Mesendoderm (in vitro differentiated cells): Measurements from ENCODE around the gene SESN2.
A peak's percentile ranks its signal among the peaks of the same experiment; 100 is the strongest.

Source experiments
- DNase-seq: peaks from one replicate; pipeline ENCODE4 v3.0.0; 2013
- H2AK5ac ChIP-seq: 2 replicates; pipeline ENCODE4 v1.6.1; 2013; ENCODE audit warnings: low read length, inconsistent platforms
- H2BK120ac ChIP-seq: 2 replicates; pipeline ENCODE4 v1.6.1; 2013; ENCODE audit warnings: low read depth, mild to moderate bottlenecking, low read length, moderate library complexity, mixed read lengths
- H2BK15ac ChIP-seq: replicated peaks from 2 replicates; pipeline ENCODE4 v1.6.1; 2013; ENCODE audit warnings: low read depth, mild to moderate bottlenecking, moderate library complexity
- H2BK5ac ChIP-seq: 2 replicates; pipeline ENCODE4 v1.6.1; 2013; ENCODE audit warnings: low read length, inconsistent platforms
- H3K18ac ChIP-seq: 2 replicates; pipeline ENCODE4 v1.6.1; 2013; ENCODE audit warnings: mild to moderate bottlenecking, low read length, mixed read lengths
- H3K23ac ChIP-seq: one replicate; pipeline ENCODE4 v1.6.1; 2013; ENCODE audit warnings: low read length
- H3K27ac ChIP-seq: 2 replicates; pipeline ENCODE4 v1.5.1; 2013; ENCODE audit warnings: low read depth, mild to moderate bottlenecking, inconsistent platforms, low read length, moderate library complexity
- H3K27me3 ChIP-seq: 2 replicates; pipeline ENCODE4 v1.6.1; 2013; ENCODE audit warnings: low read length, control low read depth, mild to moderate bottlenecking, inconsistent platforms; ENCODE audit not compliant: insufficient read depth, poor library complexity
- H3K36me3 ChIP-seq: 2 replicates; pipeline ENCODE4 v1.6.1; 2013; ENCODE audit warnings: low read length, inconsistent platforms; ENCODE audit not compliant: control insufficient read depth, insufficient read depth
- H3K4ac ChIP-seq: one replicate; pipeline ENCODE4 v1.6.1; 2013; ENCODE audit warnings: low read depth, mild to moderate bottlenecking, low read length, moderate library complexity
- H3K4me1 ChIP-seq: 2 replicates; pipeline ENCODE4 v1.6.1; 2013; ENCODE audit warnings: low read depth, low read length, inconsistent platforms; ENCODE audit not compliant: control insufficient read depth
- H3K4me2 ChIP-seq: 2 replicates; pipeline ENCODE4 v1.6.1; 2013; ENCODE audit warnings: low read length
- H3K4me3 ChIP-seq: 2 replicates; pipeline ENCODE4 v1.5.1; 2013; ENCODE audit warnings: mild to moderate bottlenecking, low read length
- H3K56ac ChIP-seq: one replicate; pipeline ENCODE4 v1.6.1; 2013; ENCODE audit warnings: low read length
- H3K79me1 ChIP-seq: 2 replicates; pipeline ENCODE4 v1.6.1; 2013; ENCODE audit warnings: low read length, inconsistent platforms
- H3K79me2 ChIP-seq: 2 replicates; pipeline ENCODE4 v1.6.1; 2013; ENCODE audit warnings: mild to moderate bottlenecking, low read length; ENCODE audit not compliant: control insufficient read depth, insufficient read depth
- H3K9ac ChIP-seq: 2 replicates; pipeline ENCODE4 v1.6.1; 2013; ENCODE audit warnings: low read length, inconsistent platforms
- H4K5ac ChIP-seq: one replicate; pipeline ENCODE4 v1.6.1; 2013; ENCODE audit warnings: low read length
- H4K8ac ChIP-seq: one replicate; pipeline ENCODE4 v1.6.1; 2013; ENCODE audit warnings: low read depth, mild to moderate bottlenecking, control low read depth, low read length, moderate library complexity
- WGBS: extraction: QIAGEN DNeasy Blood & Tissue Kit; methylation state at CpG from one replicate; pipeline ENCODE4 v1.1.7; 2013; ENCODE audit warnings: low lambda C conversion rate, missing lambda C conversion rate; ENCODE audit not compliant: insufficient coverage; ENCODE audit errors: extremely low coverage; 5-methylcytosine and 5-hydroxymethylcytosine counted together

The SESN2 gene

DNA sequence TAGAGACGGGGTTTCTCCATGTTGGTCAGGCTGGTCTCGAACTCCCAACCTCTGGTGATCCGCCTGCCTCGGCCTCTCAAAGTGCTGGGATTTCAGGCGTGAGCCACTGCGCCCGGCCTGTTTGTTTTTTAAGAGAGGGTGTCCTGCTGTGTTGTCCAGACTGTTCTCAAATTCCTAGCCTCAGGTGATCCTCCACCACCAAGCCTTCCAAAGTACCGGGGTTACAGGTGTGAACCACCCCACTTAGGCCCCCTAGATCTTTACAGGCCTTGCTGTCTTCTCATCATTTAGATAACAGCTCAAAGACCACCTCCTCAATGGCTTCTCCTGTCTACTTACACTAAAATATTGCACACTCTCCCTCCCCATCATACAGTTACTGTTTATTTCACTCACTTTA lies 6.3 kb downstream of the SESN2 start:
- peaks cover 72% of the 10 kb centered on the region for H3K79me2 ChIP-seq
- no peak overlapping the region for H2AK5ac ChIP-seq
- no peak overlapping the region for H3K56ac ChIP-seq
- H3K18ac ChIP-seq, result no peak overlapping the region
- no peak overlapping the region for H2BK5ac ChIP-seq
- no peaks in the 10 kb centered on the region for H3K36me3 ChIP-seq
- H3K23ac ChIP-seq, result no peak overlapping the region
- H3K27ac ChIP-seq, result no peak overlapping the region
- H3K4ac ChIP-seq, result no peak overlapping the region
- no peak overlapping the region for H4K5ac ChIP-seq
- H3K79me1 ChIP-seq, result peaks cover 33% of the 10 kb centered on the region
- no peak overlapping the region for H3K9ac ChIP-seq
- H4K8ac ChIP-seq, result no peak overlapping the region
- no peak overlapping the region for H2BK120ac ChIP-seq
- H2BK15ac ChIP-seq, result no peak overlapping the region
- no CpG with 5 or more reads among the region's 8 CpGs for WGBS
- H3K4me3 ChIP-seq, result no peak overlapping the region
- no peak overlapping the region for H3K4me2 ChIP-seq
- DNase-seq, result no peak
- H3K27me3 ChIP-seq, result no peaks in the 10 kb centered on the region
- H3K4me1 ChIP-seq, result peaks cover 32% of the 10 kb centered on the region

DNA sequence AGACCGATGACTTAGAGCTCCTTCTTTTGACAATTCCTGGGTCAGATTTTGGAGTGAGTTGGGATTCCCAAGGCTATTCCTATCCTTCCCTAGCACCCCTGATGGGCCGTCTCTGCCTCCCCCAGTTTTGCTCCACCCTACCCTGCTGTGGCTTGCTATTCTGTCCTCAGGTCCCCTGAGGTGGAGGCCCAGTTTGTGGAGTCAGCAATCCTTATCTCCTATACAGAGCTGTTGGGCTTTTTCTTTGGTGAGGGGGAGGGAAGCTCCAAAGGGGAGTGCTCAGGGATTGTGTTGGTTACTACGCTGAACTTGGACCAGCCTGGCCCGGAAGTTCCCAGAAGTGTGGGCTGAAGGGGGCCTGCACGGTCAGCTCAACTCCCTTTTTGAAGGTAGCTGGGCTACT lies 7.6 kb downstream of the SESN2 start:
- H3K4me2 ChIP-seq, result peak overlapping the region; percentile 13
- peak overlapping the region; percentile 74 for H3K56ac ChIP-seq
- no peak overlapping the region for H3K4me3 ChIP-seq
- no CpG with 5 or more reads among the region's 5 CpGs for WGBS
- peaks cover 60% of the 10 kb centered on the region for H3K79me2 ChIP-seq
- no peaks in the 10 kb centered on the region for H3K36me3 ChIP-seq
- H2BK5ac ChIP-seq, result no peak overlapping the region
- H3K27ac ChIP-seq, result peak overlapping the region; percentile 14
- no peak overlapping the region for H2BK15ac ChIP-seq
- H4K5ac ChIP-seq, result no peak overlapping the region
- H3K4me1 ChIP-seq, result peaks cover 25% of the 10 kb centered on the region
- H4K8ac ChIP-seq, result no peak overlapping the region
- peaks cover 24% of the 10 kb centered on the region for H3K79me1 ChIP-seq
- peak overlapping the region; percentile 28 for H3K18ac ChIP-seq
- no peak overlapping the region for H3K23ac ChIP-seq
- H2AK5ac ChIP-seq, result no peak overlapping the region
- peak; percentile 77 for DNase-seq
- no peaks in the 10 kb centered on the region for H3K27me3 ChIP-seq
- H3K9ac ChIP-seq, result peak overlapping the region; percentile 32
- no peak overlapping the region for H3K4ac ChIP-seq
- no peak overlapping the region for H2BK120ac ChIP-seq

DNA sequence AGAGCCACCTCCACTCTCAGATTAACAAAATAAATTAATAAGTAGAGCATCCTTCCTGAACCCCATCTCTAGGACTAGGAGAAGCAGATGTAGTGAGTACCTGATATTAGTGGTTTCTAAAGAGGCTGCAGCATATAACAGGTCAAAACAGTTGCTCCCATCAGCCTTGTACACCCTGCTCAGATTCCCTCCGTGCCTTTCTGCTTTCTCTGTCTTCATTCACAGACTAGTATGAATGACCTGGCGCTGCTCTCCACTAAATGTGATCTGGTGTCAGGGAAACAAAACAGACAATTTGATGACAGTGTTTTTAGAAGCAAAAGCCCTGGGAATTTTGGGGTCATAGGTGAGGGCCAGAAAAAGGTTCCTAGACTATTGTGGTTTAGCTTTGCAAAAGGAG lies 8.3 kb downstream of the SESN2 start:
- Histone ChIP-seq H3K4me2 (no peak overlapping the region), H3K56ac (peak overlapping the region; percentile 74), H2AK5ac (no peak overlapping the region), H3K4me3 (no peak overlapping the region), H4K5ac (no peak overlapping the region), H2BK15ac (no peak overlapping the region), H3K4ac (no peak overlapping the region), H3K27ac (peak overlapping the region; percentile 14), H3K23ac (no peak overlapping the region), H3K79me2 (peaks cover 55% of the 10 kb centered on the region), H3K27me3 (no peaks in the 10 kb centered on the region), H4K8ac (no peak overlapping the region), H2BK120ac (no peak overlapping the region), H3K36me3 (peaks cover 2% of the 10 kb centered on the region), H3K4me1 (peaks cover 25% of the 10 kb centered on the region), H2BK5ac (no peak overlapping the region), H3K79me1 (peaks cover 23% of the 10 kb centered on the region), H3K9ac (peak overlapping the region; percentile 6), H3K18ac (peak overlapping the region; percentile 28)
- no CpG with 5 or more reads among the region's 2 CpGs for WGBS
- no peak for DNase-seq

DNA sequence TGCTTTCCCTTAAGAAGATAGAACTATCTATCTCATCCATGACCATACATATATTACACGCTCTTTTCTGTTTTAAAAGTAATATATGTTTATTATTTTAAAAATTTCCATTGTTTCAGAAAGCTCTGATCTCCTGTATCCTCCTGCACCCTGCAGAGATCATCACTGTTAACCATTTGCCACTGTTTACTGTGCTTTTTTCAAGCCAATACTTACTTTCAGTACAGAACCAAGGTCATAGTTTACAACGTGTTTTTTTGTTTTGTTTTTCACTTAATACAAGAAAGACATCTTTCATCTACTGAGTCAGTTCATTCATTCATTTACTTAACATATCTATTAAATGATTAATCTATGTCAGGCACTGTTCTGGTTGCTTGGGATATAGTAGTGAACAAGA lies 10.2 kb downstream of the SESN2 start:
- Histone ChIP-seq H4K5ac (no peak overlapping the region), H3K9ac (no peak overlapping the region), H3K4me2 (no peak overlapping the region), H3K79me2 (peaks cover 38% of the 10 kb centered on the region), H3K56ac (no peak overlapping the region), H3K79me1 (peaks cover 18% of the 10 kb centered on the region), H3K4me3 (no peak overlapping the region), H3K27me3 (no peaks in the 10 kb centered on the region), H3K4ac (no peak overlapping the region), H2BK5ac (no peak overlapping the region), H2BK15ac (no peak overlapping the region), H3K23ac (no peak overlapping the region), H3K27ac (no peak overlapping the region), H3K36me3 (peaks cover 6% of the 10 kb centered on the region), H2BK120ac (no peak overlapping the region), H3K4me1 (peaks cover 24% of the 10 kb centered on the region), H4K8ac (no peak overlapping the region), H2AK5ac (no peak overlapping the region), H3K18ac (no peak overlapping the region)
- no CpG with 5 or more reads among the region's 2 CpGs for WGBS
- DNase-seq, result no peak

DNA sequence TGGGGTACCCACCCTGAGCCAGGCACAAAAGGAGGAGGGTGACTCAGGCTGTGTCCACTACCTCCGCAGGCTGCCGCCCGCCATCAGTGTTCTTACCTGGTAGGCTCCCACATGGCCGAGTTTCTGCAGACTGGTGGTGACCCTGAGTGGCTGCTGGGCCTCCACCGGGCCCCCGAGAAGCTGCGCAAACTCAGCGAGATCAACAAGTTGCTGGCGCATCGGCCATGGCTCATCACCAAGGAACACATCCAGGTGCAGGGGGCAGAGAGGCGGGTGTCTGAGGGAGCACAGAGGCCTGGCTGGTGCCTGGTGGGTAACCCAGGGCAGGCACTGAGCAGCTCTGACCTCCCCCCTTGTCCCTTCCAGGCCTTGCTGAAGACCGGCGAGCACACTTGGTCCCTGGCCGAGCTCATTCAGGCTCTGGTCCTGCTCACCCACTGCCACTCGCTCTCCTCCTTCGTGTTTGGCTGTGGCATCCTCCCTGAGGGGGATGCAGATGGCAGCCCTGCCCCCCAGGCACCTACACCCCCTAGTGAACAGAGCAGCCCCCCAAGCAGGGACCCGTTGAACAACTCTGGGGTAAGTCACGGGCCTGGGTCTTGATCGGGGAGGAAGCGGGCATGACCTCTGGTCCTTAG lies 13.0 kb downstream of the SESN2 start:
- no peak overlapping the region for H3K18ac ChIP-seq
- no peak overlapping the region for H3K4ac ChIP-seq
- no peak overlapping the region for H2BK5ac ChIP-seq
- no peak overlapping the region for H2AK5ac ChIP-seq
- peaks cover 12% of the 10 kb centered on the region for H3K79me2 ChIP-seq
- H3K27me3 ChIP-seq, result no peaks in the 10 kb centered on the region
- WGBS, result no CpG with 5 or more reads among the region's 20 CpGs
- peaks cover 6% of the 10 kb centered on the region for H3K4me1 ChIP-seq
- H2BK15ac ChIP-seq, result no peak overlapping the region
- H3K4me2 ChIP-seq, result no peak overlapping the region
- H2BK120ac ChIP-seq, result no peak overlapping the region
- H3K36me3 ChIP-seq, result peaks cover 8% of the 10 kb centered on the region
- DNase-seq, result no peak
- no peak overlapping the region for H3K9ac ChIP-seq
- H4K8ac ChIP-seq, result no peak overlapping the region
- H3K27ac ChIP-seq, result no peak overlapping the region
- H4K5ac ChIP-seq, result no peak overlapping the region
- no peak overlapping the region for H3K4me3 ChIP-seq
- no peak overlapping the region for H3K56ac ChIP-seq
- peaks cover 12% of the 10 kb centered on the region for H3K79me1 ChIP-seq
- H3K23ac ChIP-seq, result no peak overlapping the region
